Fibroblast of villous mesenchyme (primary cell): Measurements from ENCODE around the gene ZNF865. TPM values are rescaled to one million over a fixed set of nuclear protein-coding genes. Genes with fewer than 3 reads are reported as not detected.

ENCODE experiments used
- DNase-seq: peaks from one replicate; pipeline ENCODE4 v3.0.0-alpha.2; 2010; ENCODE audit warnings: low read depth
- H3K4me3 ChIP-seq: 2 replicates; pipeline ENCODE4 v1.5.1; 2011; ENCODE audit warnings: low read depth, mild to moderate bottlenecking, low read length
- CTCF ChIP-seq: IDR thresholded peaks from 2 replicates; pipeline ENCODE4 v1.5.1; 2012; ENCODE audit warnings: low read depth, mild to moderate bottlenecking, low read length; ENCODE audit not compliant: insufficient read depth
- total RNA-seq: library from RNA; depleted of rRNA; stranded (reverse); fragments of >200 nt; gene quantifications from 2 replicates; pipeline ENCODE4 v1.2.3, GENCODE V29; 2012

ZNF865 gene
- total RNA-seq, 1 donor, result 1.3 TPM

DNA sequence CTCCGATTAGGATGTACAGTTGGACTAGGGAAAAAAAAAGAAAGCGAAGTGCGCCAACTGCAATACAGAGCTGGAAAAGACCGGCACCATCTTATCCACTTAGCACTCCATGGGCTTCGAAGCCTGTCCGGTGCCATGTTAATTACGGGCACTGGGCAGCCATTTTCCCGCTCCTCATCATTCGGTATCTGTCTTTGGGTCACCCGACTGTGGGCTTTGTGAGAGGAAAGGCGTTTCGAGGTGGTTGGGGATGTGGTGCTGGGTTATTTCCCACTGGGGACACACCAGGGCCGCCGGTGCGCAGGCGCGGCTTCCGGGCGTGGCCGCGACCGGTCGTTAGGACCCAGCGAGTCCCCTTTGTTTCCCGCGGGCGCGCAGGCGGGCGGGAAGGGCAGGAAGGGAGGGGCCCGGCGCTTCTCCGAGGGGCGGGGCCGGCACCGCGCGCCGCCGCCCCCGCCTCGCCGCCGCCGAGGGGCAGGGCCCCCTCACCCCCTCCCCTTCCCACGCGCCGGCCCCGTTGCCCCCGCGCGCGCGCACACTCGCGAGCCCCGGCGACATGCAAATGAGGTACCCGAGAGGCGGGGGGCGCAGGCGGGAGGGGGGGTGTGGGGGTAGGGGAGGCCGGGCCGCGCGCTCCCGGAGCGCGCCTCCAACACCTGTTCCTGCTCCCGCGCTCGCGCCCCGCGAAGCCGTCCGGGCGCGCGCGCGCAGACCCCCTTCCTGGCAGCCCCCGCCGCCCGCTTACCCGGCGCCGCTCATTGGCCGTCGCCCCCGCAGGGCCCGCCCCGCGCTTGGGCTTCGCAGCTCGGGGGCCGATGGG is 5.4 kb upstream of the ZNF865 start, which contains the start of gene ZNF524:
ZNF524 (plus strand) TSS at position 447 of the 820 bp plus-strand sequence. CDS start 1,825 bp downstream, outside the sequence.
- peak within 1 kb of the TSS; percentile 93 for H3K4me3 ChIP-seq
- no peak for TF ChIP-seq CTCF
- peak; percentile 90 for DNase-seq

GRCh38 chr19:55600662-55601028 is 4.8 kb upstream of the ZNF865 start:
- no peak for DNase-seq
- no peak for TF ChIP-seq CTCF
- peak overlapping the region; percentile 93 for H3K4me3 ChIP-seq

DNA sequence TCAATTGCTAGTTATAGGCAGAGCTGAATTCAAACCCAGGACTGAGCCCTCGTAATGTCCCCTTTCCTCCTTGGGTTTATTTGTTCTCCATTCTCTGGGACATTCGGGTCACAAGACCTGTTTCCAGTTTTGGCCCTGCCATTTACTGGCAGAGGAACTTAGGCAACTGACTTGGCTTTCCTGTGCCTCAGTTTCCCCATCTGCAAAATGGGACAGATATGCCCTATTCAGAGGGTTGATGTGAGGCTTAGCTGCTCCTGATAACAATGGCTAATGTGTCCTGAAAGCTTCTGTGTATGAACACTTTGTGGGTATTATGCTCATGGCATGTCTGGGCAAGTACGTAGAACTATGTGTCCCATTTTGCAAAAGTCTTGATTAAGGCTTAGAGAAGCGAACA is 4.4 kb upstream of the ZNF865 start:
- no peak for TF ChIP-seq CTCF
- H3K4me3 ChIP-seq, result peak overlapping the region; percentile 93
- no peak for DNase-seq

DNA sequence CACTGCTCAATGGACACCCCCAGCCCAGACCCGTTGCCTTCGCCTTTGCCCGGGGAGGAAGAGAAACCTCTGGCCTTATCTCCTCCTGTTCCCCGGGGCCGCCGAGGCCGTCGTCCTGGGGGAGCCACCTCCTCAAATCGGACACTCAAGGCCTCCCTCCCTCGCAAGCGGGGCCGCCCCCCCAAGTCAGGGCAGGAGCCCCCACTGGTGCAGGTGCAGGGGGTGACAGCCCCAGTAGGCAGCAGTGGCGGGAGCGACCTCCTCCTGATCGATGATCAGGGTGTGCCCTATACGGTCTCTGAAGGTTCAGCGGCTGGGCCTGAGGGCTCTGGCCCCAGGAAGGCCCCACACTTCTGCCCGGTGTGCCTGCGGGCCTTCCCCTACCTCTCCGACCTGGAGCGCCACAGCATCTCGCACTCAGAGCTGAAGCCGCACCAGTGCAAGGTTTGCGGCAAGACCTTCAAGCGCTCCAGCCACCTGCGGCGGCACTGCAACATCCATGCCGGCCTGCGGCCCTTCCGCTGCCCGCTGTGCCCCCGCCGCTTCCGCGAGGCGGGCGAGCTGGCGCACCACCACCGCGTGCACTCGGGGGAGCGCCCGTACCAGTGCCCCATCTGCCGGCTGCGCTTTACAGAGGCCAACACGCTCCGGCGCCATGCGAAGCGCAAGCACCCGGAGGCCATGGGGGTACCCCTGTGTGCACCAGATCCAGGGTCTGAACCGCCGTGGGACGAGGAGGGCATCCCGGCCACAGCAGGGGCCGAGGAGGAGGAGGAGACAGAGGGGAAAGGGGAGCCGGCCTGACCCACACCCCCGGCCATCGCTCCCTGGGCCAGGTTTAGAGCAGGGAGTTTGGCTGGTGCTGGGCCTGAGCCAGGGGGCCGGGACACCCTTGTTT is 3.1 kb upstream of the ZNF865 start:
- no peak overlapping the region for H3K4me3 ChIP-seq
- no peak for DNase-seq
- no peak for TF ChIP-seq CTCF

DNA sequence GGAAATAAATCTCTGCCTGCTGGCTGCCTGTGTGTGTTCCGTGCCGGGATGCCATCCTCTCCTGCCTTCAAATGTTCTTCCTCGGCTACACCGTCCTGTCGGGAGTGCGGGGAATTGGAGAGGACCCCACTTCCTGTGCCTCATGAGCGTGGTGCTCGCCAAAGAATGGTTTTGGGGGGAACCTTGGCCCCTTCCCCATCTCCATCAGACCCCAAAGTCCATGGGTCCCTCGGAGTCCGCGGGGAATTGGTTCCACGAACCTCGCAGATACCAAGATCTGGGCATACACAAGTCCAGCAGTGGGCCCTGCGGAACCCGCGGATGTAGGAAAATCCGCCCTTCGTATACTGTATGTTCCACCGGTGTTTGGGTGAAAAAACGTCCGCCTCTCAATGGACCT is 2.3 kb upstream of the ZNF865 start:
- no peak for DNase-seq
- TF ChIP-seq CTCF, result no peak
- no peak overlapping the region for H3K4me3 ChIP-seq

GRCh38 chr19:55603581-55604292 is 1.7 kb upstream of the ZNF865 start:
- TF ChIP-seq CTCF, result no peak
- no peak for DNase-seq
- no peak overlapping the region for H3K4me3 ChIP-seq
